ENCODE results near the gene POU5F2.

DNA sequence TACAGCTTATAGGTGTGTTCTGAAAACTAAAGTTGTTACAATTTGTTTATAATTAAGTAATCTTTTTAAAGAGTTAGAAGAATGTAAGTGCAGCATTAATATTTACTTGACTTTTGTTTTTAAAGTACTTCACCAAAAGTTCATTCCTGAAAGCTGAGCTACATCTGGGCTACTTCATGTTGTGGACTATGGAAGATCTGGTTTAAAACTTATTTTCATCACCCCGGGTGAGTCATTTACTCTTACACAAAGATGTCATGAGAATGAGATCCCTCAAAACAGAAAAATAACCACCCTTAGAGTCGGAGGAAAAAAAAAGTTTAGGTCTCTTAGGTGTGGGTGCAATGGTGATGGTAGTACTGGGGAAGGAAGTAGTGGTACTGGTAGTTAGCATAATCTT lies 5.1 kb downstream of the POU5F2 start:
- TF ChIP-seq CTCF (conservative IDR thresholded peaks at IDR 0.05): no peak
- no peak for TF ChIP-seq EZH2 (IDR thresholded peaks at IDR 0.05; ENCODE audit: low read depth)

Measured in PC-9 (cell line).